Measurements from ENCODE around the gene SLC44A1.
"Not testable (repeated sequence)": the region's sequence is repeated elsewhere in the genome, so short reads cannot be mapped to it uniquely, and the experiment has no call there.

The SLC44A1 gene

DNA sequence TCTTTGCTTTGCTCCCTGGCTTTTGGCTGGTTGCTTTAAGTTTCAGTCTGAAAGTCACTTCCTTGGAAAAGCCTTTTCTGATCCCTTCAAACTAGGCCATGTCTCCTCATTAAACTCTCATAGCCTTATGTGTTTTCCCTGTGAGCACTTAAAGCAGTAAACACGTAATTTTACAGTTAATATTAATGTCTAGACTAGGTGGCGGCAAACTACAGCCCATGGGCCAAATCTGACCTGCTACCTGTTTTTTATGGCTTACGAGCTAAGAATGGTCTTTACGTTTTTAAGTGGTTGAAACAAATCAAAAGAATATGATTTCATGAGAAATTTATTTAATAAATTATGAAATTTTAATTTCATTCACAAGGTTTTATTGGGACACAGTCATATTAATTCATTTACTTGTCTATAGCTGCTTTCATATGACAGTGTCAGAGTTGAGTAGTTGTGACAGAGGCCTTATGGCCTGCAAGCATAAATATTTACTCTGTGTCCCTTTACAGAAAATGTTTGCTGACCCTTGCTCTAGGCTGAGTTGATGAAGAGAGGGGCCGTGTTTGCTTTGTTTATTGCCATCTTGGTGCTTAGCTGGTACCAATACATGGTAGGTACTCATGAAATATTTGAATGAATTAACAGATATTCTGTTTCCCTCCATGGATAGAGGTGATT is 7.4 kb downstream of the SLC44A1 start:
- Mint-ChIP-seq H3K4me3 (no peak overlapping the region), H3K27me3 (no peaks in the 10 kb centered on the region)

DNA sequence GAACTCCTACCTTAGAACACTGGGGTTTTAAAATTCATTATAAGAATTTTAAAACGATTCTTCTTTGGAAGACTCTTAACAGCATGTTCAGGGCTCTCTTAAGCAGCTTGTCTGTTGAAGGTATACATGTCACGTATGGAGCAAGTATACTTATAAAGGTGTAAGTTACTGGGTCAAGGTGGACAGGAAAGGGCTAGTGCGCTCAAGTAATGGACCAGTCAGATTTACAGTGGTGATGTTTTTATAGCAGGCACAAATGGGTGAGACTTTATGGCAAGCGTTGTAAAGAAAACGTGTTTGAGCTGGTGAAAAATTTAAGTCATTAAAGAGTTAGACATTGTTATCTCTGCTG is 7.9 kb downstream of the SLC44A1 start:
- Mint-ChIP-seq H3K36me3 (ENCODE audit: low read depth) (no peaks in the 10 kb centered on the region), H3K4me1 (ENCODE audit: low read depth) (peaks cover 1% of the 10 kb centered on the region), H3K27ac (no peak overlapping the region), H3K27me3 (no peaks in the 10 kb centered on the region), H3K9me3 (no peaks in the 10 kb centered on the region), H3K4me3 (no peak overlapping the region)
- no peak for DNase-seq

More for the DNA sequence above, 7.4 kb downstream of the SLC44A1 start:
- Mint-ChIP-seq H3K9me3 (no peaks in the 10 kb centered on the region), H3K36me3 (ENCODE audit: low read depth) (no peaks in the 10 kb centered on the region), H3K4me1 (ENCODE audit: low read depth) (peaks cover 1% of the 10 kb centered on the region), H3K27ac (no peak overlapping the region)
- DNase-seq, result no peak

DNA sequence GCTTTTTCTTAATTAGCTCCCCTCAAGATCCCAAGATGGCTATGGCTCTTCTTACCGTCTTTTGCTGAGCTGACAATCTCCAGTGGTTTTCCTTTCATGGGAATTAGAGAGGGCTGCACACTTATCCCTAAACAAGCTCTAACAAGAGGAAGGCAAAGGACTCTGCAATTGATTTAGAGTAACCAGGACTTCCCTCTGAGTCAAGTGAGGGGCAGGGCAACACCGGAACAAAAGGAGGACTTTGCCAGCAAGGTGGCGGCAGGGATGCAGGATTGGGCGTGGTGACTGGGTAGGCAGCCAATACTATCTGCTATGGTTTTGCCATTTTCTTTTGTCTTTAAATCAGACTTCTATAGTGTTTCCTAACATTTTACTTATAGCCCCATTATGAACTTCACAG is 9.8 kb downstream of the SLC44A1 start:
- Mint-ChIP-seq H3K4me3 (no peak overlapping the region), H3K27ac (no peak overlapping the region), H3K9me3 (no peaks in the 10 kb centered on the region), H3K36me3 (ENCODE audit: low read depth) (no peaks in the 10 kb centered on the region), H3K4me1 (ENCODE audit: low read depth) (peaks cover 3% of the 10 kb centered on the region), H3K27me3 (no peaks in the 10 kb centered on the region)
- no peak for DNase-seq

DNA sequence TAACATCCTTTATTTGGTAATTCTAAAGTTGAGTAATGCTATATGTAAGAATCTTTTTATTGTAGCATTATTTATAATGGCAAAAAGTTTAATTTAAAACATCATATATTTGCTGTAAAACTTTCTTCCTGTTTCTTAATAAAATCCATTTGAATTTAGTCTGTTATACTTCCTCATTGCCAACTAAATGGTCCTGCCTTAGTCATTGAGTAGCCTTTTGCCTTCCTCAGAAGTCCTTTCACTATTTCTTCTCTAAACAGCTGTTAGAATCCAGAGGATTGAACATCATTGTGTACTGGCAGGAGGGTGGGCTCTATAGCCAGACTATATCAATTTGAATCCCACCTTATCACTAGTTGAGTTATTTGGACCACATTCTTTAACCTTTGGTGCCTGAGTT is 11.0 kb downstream of the SLC44A1 start:
- no peak overlapping the region for H3K27ac Mint-ChIP-seq

DNA sequence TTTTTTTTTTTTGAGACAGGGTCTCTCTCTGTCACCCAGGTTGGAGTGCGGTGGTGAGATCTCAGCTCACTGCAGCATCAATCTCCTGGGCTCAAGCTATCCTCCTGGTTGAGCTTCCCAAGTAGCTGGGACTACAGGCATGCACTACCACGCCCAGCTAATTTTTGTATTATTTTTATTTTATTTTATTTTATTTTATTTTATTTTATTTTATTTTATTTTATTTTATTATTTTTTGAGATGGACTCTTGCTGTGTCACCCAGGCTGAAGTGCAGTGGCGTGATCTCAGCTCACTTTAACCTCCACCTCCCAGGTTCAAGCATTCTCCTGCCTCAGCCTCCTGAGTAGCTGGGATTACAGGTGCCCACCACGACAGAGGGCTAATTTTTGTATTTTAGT is 12.1 kb downstream of the SLC44A1 start:
- peaks cover 10% of the 10 kb centered on the region for H3K4me1 Mint-ChIP-seq (ENCODE audit: low read depth)
- DNase-seq; H3K4me3 Mint-ChIP-seq; H3K27me3 Mint-ChIP-seq; H3K27ac Mint-ChIP-seq; H3K36me3 Mint-ChIP-seq (ENCODE audit: low read depth); H3K9me3 Mint-ChIP-seq: not testable (repeated sequence)

More for the DNA sequence above, 11.0 kb downstream of the SLC44A1 start:
- Mint-ChIP-seq H3K36me3 (ENCODE audit: low read depth) (no peaks in the 10 kb centered on the region), H3K4me3 (no peak overlapping the region), H3K4me1 (ENCODE audit: low read depth) (peaks cover 10% of the 10 kb centered on the region), H3K9me3 (no peaks in the 10 kb centered on the region), H3K27me3 (no peaks in the 10 kb centered on the region)
- DNase-seq, result no peak

DNA sequence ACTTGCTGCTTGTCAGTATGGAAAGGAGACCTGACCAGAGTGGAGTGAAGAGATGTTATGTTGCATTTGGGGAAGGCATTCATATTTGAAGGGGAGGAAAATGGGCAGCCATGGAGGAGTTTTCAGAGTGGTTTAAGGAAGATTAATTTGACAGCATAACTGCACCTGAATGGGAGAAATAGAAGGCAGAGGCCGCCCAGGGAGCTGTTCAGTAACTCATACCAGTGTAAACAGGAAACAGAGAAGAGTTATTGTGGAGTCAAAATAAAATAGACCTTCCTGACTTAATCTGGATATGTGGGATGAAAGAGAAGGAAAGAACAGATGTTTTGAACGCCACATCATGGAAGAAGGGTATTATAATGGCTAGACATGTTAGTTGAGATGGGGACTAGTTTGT is 13.4 kb downstream of the SLC44A1 start:
- DNase-seq, result no peak
- Mint-ChIP-seq H3K4me1 (ENCODE audit: low read depth) (peaks cover 10% of the 10 kb centered on the region), H3K27me3 (no peaks in the 10 kb centered on the region), H3K36me3 (ENCODE audit: low read depth) (no peaks in the 10 kb centered on the region), H3K9me3 (no peaks in the 10 kb centered on the region), H3K27ac (no peak overlapping the region), H3K4me3 (no peak overlapping the region)

DNA sequence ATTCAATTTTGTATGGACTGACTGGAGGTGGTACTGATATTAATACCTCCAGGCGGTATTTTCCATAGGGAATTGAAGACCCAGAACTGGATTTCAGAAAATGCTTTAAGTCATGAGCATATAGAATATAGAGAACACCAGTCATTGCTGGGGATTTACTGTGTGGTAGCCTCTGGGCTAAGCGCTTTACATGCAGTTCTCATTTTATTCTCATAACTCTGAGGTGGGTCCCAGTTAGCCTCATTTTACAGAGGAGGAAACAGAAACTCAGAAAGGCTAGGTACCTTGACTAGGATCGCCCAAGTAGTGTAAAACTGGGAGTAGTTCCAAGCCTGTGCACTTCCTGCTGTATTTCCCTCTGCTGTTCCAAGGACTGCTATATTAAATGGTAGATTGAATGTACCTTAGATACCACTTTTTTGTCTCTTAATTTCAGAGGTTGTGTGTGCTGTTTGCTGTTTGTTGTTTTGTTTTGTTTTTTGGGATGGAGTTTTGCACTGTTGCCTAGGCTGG is 13.8 kb downstream of the SLC44A1 start:
- Mint-ChIP-seq H3K4me1 (ENCODE audit: low read depth) (peaks cover 10% of the 10 kb centered on the region), H3K36me3 (ENCODE audit: low read depth) (no peaks in the 10 kb centered on the region)

DNA sequence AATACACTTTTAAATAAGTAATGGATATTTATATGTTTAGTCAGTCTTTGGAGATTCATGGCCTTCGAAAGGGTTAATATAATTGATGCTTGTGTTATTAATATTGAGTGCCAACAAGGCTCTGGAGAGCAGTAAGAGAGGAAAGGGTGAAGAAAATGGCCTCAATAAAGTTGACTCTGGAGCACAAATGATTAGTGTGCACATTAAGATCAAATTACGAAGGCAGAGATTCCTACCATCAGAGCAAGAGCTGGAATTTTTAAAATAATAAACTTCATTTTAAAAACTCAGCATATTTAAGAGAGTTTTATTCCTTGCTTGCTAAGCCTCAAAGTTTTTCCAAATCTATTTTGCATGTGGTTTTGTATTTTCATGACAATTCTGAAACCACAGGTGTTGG is 14.8 kb downstream of the SLC44A1 start:
- no peak overlapping the region for H3K4me3 Mint-ChIP-seq

More for the DNA sequence above, 13.8 kb downstream of the SLC44A1 start:
- DNase-seq, result no peak
- Mint-ChIP-seq H3K27ac (no peak overlapping the region), H3K9me3 (no peaks in the 10 kb centered on the region), H3K27me3 (no peaks in the 10 kb centered on the region), H3K4me3 (no peak overlapping the region)

DNA sequence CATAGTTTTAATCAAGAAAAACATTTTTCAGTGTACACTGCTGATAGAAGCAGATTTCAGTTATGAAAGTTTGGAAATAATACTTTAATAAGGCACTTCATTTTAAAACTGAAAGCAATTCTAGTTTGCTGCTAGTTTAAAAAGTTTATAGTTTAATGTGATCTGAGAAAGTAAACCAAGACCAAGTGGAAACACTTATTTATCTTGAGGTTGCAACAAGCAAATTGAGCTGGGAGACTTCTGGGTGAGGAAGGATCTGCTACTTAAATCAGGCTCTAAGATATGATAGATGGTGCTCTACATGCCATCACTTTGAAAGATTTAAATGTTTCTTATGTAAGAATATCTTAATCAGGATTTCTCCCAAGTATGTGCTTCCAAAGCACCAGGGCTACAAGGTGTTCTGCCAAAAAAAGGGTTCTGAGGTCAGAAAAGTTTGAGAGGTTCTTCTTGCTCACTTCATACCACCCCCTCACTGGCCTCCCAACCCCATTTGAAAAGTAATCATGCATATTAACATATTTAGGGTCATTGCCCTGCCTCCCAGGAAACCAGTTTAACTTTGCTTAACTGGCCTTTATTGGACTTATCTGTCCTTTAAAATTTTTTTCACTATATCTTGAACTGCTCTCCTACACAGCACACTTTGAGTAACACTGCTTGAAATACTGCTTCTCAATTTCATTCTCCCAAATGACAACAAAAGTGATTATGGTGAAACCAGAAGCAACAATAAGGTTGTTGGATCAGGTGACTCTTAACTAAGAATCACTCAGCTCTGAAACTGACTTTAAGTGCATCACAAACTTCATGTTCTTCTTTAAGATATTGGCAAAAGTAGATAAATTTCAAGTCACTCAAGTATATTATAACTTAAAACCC is 15.5 kb downstream of the SLC44A1 start:
- DNase-seq, result no peak
- Mint-ChIP-seq H3K27me3 (no peaks in the 10 kb centered on the region), H3K4me1 (ENCODE audit: low read depth) (peaks cover 18% of the 10 kb centered on the region), H3K36me3 (ENCODE audit: low read depth) (no peaks in the 10 kb centered on the region), H3K9me3 (no peaks in the 10 kb centered on the region), H3K27ac (no peak overlapping the region), H3K4me3 (no peak overlapping the region)

More for the DNA sequence above, 14.8 kb downstream of the SLC44A1 start:
- Mint-ChIP-seq H3K27me3 (no peaks in the 10 kb centered on the region), H3K4me1 (ENCODE audit: low read depth) (peaks cover 14% of the 10 kb centered on the region), H3K9me3 (no peaks in the 10 kb centered on the region), H3K36me3 (ENCODE audit: low read depth) (no peaks in the 10 kb centered on the region), H3K27ac (no peak overlapping the region)
- no peak for DNase-seq

DNA sequence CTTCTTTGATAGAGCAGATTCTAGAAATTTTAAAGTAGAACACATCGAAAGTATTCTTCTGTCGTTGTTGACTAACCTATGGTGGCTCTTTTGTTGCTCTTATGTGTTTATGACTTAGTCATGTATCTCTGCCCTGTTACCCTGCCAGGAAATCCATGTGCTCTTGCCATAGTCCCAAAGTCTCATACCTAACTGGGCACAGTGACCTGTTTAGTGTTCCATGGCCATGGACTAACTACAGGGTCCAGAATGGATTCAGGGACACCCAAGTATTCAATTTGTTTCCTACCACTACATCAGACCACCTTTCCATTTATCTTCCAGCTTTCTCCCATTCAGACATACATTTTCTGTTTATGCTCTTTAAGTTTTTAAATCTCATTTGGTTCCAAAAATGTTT is 18.0 kb downstream of the SLC44A1 start:
- no peak overlapping the region for H3K27ac Mint-ChIP-seq
- DNase-seq, result no peak
- peaks cover 19% of the 10 kb centered on the region for H3K4me1 Mint-ChIP-seq (ENCODE audit: low read depth)
- no peaks in the 10 kb centered on the region for H3K36me3 Mint-ChIP-seq (ENCODE audit: low read depth)
- no peaks in the 10 kb centered on the region for H3K27me3 Mint-ChIP-seq
- no peaks in the 10 kb centered on the region for H3K9me3 Mint-ChIP-seq
- H3K4me3 Mint-ChIP-seq, result no peak overlapping the region

DNA sequence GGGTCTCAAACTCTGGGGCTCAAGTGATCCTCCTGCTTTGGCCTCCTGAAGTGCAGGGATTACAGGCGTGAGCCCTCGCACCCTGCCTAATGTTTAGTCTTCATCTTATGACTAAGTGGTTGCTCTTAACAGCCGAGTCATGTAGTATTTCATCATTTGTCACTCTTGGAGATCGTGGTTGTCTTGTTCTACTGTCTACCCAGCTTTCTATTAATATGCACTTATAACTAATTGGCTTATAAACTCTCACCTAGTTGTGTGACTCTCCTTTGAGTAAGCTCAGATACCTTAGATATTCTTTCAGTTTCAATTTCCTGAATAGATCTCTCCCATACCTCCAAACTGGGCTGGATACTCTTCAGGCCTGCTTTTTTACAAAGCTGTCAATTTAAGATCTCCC is 19.9 kb downstream of the SLC44A1 start:
- Mint-ChIP-seq H3K27ac (no peak overlapping the region), H3K4me3 (no peak overlapping the region), H3K9me3 (no peaks in the 10 kb centered on the region), H3K27me3 (no peaks in the 10 kb centered on the region), H3K4me1 (ENCODE audit: low read depth) (peaks cover 15% of the 10 kb centered on the region), H3K36me3 (ENCODE audit: low read depth) (no peaks in the 10 kb centered on the region)
- DNase-seq, result no peak

DNA sequence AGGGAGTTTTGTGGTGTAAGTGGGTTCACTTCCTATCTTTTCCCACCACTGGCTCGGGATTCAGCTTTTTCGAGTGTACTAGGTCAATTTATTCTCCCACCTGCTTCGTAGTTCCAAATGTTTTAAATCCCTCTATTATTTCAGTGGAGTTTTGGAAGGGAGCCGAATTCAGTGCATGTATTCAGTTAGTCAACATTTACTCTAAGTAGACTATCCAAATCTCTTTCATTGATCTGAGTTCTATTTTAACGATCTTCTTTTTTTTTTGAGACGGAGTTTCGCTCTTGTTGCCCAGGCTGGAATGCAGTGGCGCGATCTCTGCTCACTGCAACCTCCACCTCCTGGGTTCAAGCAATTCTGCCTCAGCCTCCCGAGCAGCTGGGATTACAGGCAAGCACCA is 23.8 kb downstream of the SLC44A1 start:
- H3K36me3 Mint-ChIP-seq (ENCODE audit: low read depth); H3K27me3 Mint-ChIP-seq; H3K27ac Mint-ChIP-seq; H3K9me3 Mint-ChIP-seq; H3K4me3 Mint-ChIP-seq; DNase-seq: not testable (repeated sequence)
- peaks cover 12% of the 10 kb centered on the region for H3K4me1 Mint-ChIP-seq (ENCODE audit: low read depth)

DNA sequence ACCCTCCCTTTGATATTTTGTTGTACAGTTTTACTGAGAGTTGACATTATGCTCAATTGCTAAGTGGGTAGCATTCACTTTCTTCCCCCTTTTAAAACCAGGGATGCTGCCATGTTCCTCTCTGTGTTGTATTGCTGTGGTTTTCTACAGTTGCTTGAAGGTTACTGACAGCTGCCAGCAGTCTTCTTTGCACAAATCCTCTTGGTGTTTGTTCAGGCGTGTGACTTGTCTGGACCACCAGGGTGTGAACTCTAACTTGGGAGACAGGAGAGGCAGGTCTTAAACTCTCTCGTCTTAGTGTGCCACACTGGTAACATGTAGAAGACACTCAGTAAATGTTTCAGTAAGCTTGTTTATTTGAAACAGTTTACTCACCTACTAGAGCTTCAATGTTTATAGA is 25.1 kb downstream of the SLC44A1 start:
- H3K27ac Mint-ChIP-seq, result no peak overlapping the region
- H3K4me1 Mint-ChIP-seq (ENCODE audit: low read depth), result peaks cover 7% of the 10 kb centered on the region
- H3K27me3 Mint-ChIP-seq, result no peaks in the 10 kb centered on the region
- H3K4me3 Mint-ChIP-seq, result no peak overlapping the region
- H3K9me3 Mint-ChIP-seq, result no peaks in the 10 kb centered on the region
- H3K36me3 Mint-ChIP-seq (ENCODE audit: low read depth), result no peaks in the 10 kb centered on the region
- DNase-seq, result no peak

DNA sequence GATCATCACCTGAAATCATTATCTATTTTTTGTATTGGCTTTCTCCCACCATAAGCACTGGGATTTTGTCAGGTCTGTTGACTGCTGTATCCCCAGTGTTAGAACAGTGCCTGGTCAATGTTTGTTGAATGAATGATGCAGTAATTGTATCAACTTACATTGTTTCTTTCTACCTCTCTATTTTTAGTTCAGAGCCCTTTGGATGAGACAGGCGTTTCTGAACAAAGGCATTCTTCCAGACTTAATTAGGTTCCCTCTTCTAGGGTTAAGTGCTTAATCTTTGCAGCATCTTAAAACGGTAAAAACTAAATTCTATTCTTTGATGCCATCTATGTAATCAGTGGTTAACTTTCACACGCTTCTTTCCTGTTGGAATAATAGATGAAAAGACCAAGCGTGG is 26.3 kb downstream of the SLC44A1 start:
- no peaks in the 10 kb centered on the region for H3K9me3 Mint-ChIP-seq
- H3K27me3 Mint-ChIP-seq, result no peaks in the 10 kb centered on the region
- H3K27ac Mint-ChIP-seq, result no peak overlapping the region
- DNase-seq, result no peak
- H3K4me3 Mint-ChIP-seq, result no peak overlapping the region
- no peaks in the 10 kb centered on the region for H3K36me3 Mint-ChIP-seq (ENCODE audit: low read depth)
- H3K4me1 Mint-ChIP-seq (ENCODE audit: low read depth), result peaks cover 8% of the 10 kb centered on the region

DNA sequence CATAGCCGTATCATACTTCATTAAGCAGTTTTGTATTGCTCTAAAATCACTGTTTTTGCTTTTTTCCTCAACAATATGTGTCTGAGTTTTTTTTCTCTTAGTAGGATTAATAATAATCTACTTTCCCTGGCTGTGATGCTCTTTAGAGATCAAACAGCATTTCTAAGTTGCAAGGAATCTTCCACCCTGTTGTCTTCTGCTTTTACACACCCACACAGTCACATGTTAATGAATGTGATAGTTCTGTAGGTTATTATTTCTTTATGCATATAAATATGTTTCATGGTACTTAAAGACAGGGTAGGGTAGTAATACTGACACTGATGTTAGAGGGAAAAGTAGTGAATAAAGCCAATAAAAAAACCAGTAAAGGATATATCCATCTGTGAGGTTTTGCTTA is 29.3 kb downstream of the SLC44A1 start:
- Mint-ChIP-seq H3K27me3 (no peaks in the 10 kb centered on the region), H3K9me3 (no peaks in the 10 kb centered on the region), H3K27ac (no peak overlapping the region), H3K4me3 (no peak overlapping the region), H3K4me1 (ENCODE audit: low read depth) (peaks cover 8% of the 10 kb centered on the region), H3K36me3 (ENCODE audit: low read depth) (no peaks in the 10 kb centered on the region)
- no peak for DNase-seq

Measured in activated T-cell treated with anti-CD3 and anti-CD28 coated beads, Interleukin-2, amount 50 U/mL, for 24 hours (primary cell).